HepG2 (cell line): ENCODE data around the gene TBC1D16. TPM values are rescaled to one million over a fixed set of nuclear protein-coding genes. Genes with fewer than 3 reads are reported as not detected.

Experiments used
- ATAC-seq: fragments of 200-7000 bp; cut with Tn5 transposase; 3 replicates; pipeline ENCODE4 v1.9.1; 2020; ENCODE audit warnings: mild to moderate bottlenecking, moderate library complexity
- BruUV-seq: library from RNA; stranded (reverse); fragments of 400-500 nt; replicated peaks from 2 replicates; lab custom pipeline; 2021; lab: Mats Ljungman, UMichigan
- CTCF ChIA-PET: fragments of 300-600 bp; formaldehyde crosslinking; extraction: SDS; loops from one replicate; lab custom pipeline; 2021; ENCODE audit warnings: low total read pairs, inconsistent platforms, low intra/inter-chr PET ratio; lab: Yijun Ruan, JAX
- POLR2A ChIA-PET: fragments of 350-600 bp; sonication (Branson Sonifier 250); formaldehyde crosslinking; loops from one replicate; lab custom pipeline; 2020; ENCODE audit warnings: antibody characterized with exemption, inconsistent platforms; lab: Yijun Ruan, JAX
- DNase-seq: peaks from one replicate; pipeline ENCODE4 v3.0.0-alpha.2; 2015; ENCODE audit warnings: low spot score
- FAIRE-seq: peaks from 3 replicates; lab custom pipeline; 2011; peaks lifted over from hg19 to GRCh38; lab: Jason Lieb, UNC
- H2AFZ ChIP-seq: one replicate; pipeline ENCODE4 v1.6.1; 2011; ENCODE audit warnings: low read length, inconsistent platforms
- H3K27ac ChIP-seq: fragments of 300-600 bp; 3 replicates; pipeline ENCODE4 v1.8.0; 2011; ENCODE audit warnings: mixed run types, mild to moderate bottlenecking, mixed read lengths, low read length, inconsistent platforms; ENCODE audit not compliant: insufficient read depth; ENCODE audit errors: extremely low read length
- H3K27me3 ChIP-seq, 2 experiments: fragments of 200-600 bp in 1 of 2; 2 replicates in 1 of 2; 3 replicates in 1 of 2; pipeline versions ENCODE4 v1.6.0 to v1.8.0; 2011; ENCODE audit warnings: low read length in 2 of 2, mild to moderate bottlenecking in 2 of 2, moderate library complexity in 2 of 2, inconsistent platforms in 1 of 2; ENCODE audit not compliant: insufficient read depth in 2 of 2, control insufficient read depth in 1 of 2
- H3K36me3 ChIP-seq, 2 experiments: fragments of 200-600 bp in 1 of 2; replicated peaks in 1 of 2; 2 replicates in 1 of 2; 3 replicates in 1 of 2; pipeline versions ENCODE4 v1.5.1 to v1.8.0; 2011; ENCODE audit warnings: low read length in 2 of 2, inconsistent platforms in 1 of 2; ENCODE audit not compliant: insufficient read depth in 2 of 2, control insufficient read depth in 1 of 2
- H3K4me1 ChIP-seq: 2 replicates; pipeline ENCODE4 v1.5.1; 2012; ENCODE audit warnings: low read length, inconsistent platforms; ENCODE audit not compliant: insufficient read depth
- H3K4me2 ChIP-seq: 2 replicates; pipeline ENCODE4 v1.6.0; 2011; ENCODE audit warnings: low read depth, low read length, inconsistent platforms
- H3K4me3 ChIP-seq, 3 experiments: fragments of 200-600 bp in 1 of 3; sonication (generic), shearing (Covaris generic) in 1 of 3; replicated peaks in 1 of 3; 2 replicates each; pipeline ENCODE4 v1.5.1; 2011 to 2016; ENCODE audit warnings: low read length in 3 of 3, inconsistent platforms in 2 of 3, low read depth in 2 of 3, mild to moderate bottlenecking in 2 of 3, control low read depth in 1 of 3, mixed read lengths in 1 of 3; ENCODE audit not compliant: insufficient read depth in 1 of 3
- H3K79me2 ChIP-seq: one replicate; pipeline ENCODE4 v1.6.1; 2011; ENCODE audit warnings: low read length, inconsistent platforms; ENCODE audit not compliant: insufficient read depth
- H3K9ac ChIP-seq: 2 replicates; pipeline ENCODE4 v1.6.0; 2011; ENCODE audit warnings: mild to moderate bottlenecking, low read depth, low read length, inconsistent platforms; ENCODE audit not compliant: insufficient read depth
- H3K9me3 ChIP-seq: 2 replicates; pipeline ENCODE4 v1.5.1; 2012; ENCODE audit warnings: mild to moderate bottlenecking, low read length
- H4K20me1 ChIP-seq: 2 replicates; pipeline ENCODE4 v1.6.0; 2011; ENCODE audit warnings: inconsistent platforms, mild to moderate bottlenecking, low read length, moderate library complexity; ENCODE audit not compliant: insufficient read depth
- FOXM1 ChIP-seq: sonication (generic); formaldehyde crosslinking; IDR thresholded peaks from 2 replicates; pipeline ENCODE4 v1.5.0; 2020; ENCODE audit warnings: missing genetic modification reagents
- FOXO1 ChIP-seq: sonication (generic); formaldehyde crosslinking; IDR thresholded peaks from 2 replicates; pipeline ENCODE4 v1.4.0; 2020; ENCODE audit warnings: missing genetic modification reagents
- GABPB1 ChIP-seq: IDR thresholded peaks from 2 replicates; pipeline ENCODE4 v1.6.1; 2016; ENCODE audit warnings: mild to moderate bottlenecking, missing genetic modification reagents, moderate library complexity, missing compliant biosample characterization
- ZNF790 ChIP-seq: sonication (generic); formaldehyde crosslinking; IDR thresholded peaks from 2 replicates; pipeline ENCODE4 v1.8.0; 2022; ENCODE audit warnings: missing genetic modification reagents, mild to moderate bottlenecking, borderline replicate concordance
- ZNF891 ChIP-seq: sonication (generic); formaldehyde crosslinking; IDR thresholded peaks from 2 replicates; pipeline ENCODE4 v1.5.0; 2020; ENCODE audit warnings: mild to moderate bottlenecking, missing genetic modification reagents
- WGBS: methylation state at CpG from one replicate; pipeline ENCODE4 v1.1.6; 2017; ENCODE audit warnings: low lambda C conversion rate; 5-methylcytosine and 5-hydroxymethylcytosine counted together
- in situ Hi-C: cut with HindIII; loops from 2 replicates; pipeline ENCODE4 v1.10.0; 2017; ENCODE audit warnings: low pct_unique_long_range_greater_than_20kb; ENCODE audit not compliant: extremely low pct_ligation_motif_present
- intact Hi-C: fragments of 100-400 bp; cut with micrococcal nuclease; formaldehyde crosslinking; loops from one replicate; pipeline ENCODE4 v1.10.0; 2022; ENCODE audit not compliant: unreplicated experiment
- polyA plus RNA-seq, 8 experiments: library from polyadenylated mRNA; depleted of rRNA in 3 of 8; stranded (reverse) in 7 of 8; unstranded in 1 of 8; fragments of >200 nt; fragmentation: Illumina TruSeq in 4 of 8; extraction: Trizol in 4 of 8; gene quantifications; 2 replicates each; pipeline versions ENCODE4 v1.2.1 to v1.2.3, GENCODE V29; 2011 to 2016; ENCODE audit warnings: low read depth in 4 of 8, missing spikeins in 1 of 8, mixed read lengths in 1 of 8; ENCODE audit not compliant: insufficient read depth in 1 of 8
- total RNA-seq, 5 experiments: library from RNA; depleted of rRNA; stranded (reverse); fragments of >200 nt; fragmentation: Illumina TruSeq; extraction: Trizol; gene quantifications; 2 replicates each; pipeline ENCODE4 v1.2.3, GENCODE V29; 2016; ENCODE audit warnings: low read depth in 1 of 5
- TF ChIP-seq, protein P1 (sequence below): sonication (generic); formaldehyde crosslinking; IDR thresholded peaks from 2 replicates; pipeline ENCODE4 v1.5.0; 2020; ENCODE audit warnings: mild to moderate bottlenecking, missing genetic modification reagents
- TF ChIP-seq, protein P2 (sequence below): sonication (generic); formaldehyde crosslinking; IDR thresholded peaks from 2 replicates; pipeline ENCODE4 v1.4.0; 2020; ENCODE audit warnings: mild to moderate bottlenecking, missing genetic modification reagents
- TF ChIP-seq, protein P3 (sequence below): sonication (generic); formaldehyde crosslinking; IDR thresholded peaks from 2 replicates; pipeline ENCODE4 v1.8.0; 2022; ENCODE audit warnings: mild to moderate bottlenecking, missing genetic modification reagents, borderline replicate concordance
- TF ChIP-seq, protein P4 (sequence below): sonication (generic); formaldehyde crosslinking; IDR thresholded peaks from 2 replicates; pipeline ENCODE4 v1.5.1; 2020; ENCODE audit warnings: mild to moderate bottlenecking, missing genetic modification reagents, moderate library complexity

The TBC1D16 gene
- total and polyA plus RNA-seq, 2 of the 13 experiments (the other 11 are each of a cell fraction or from before 2014, with no cell fraction given) = 14.9 to 24.9 TPM

DNA sequence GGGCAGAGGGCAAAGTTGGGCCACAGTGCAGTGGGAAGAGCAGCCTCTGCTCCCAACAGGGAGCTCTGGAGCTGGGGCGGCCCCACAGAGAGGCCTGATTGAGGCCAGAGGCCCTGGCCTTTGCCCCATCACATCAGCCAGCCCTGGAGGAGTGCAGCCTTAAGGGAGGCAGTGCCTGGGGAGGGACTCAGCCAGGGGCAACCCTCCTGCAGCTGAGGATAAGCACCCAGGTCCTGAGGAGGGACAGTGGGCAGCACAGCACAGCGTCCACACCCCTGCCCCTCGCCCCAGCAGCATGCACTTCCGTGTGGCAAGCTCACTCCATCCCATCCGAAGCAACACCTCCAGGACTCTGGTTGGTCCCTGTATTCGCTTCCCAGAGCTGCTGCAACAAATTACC, 134.5 kb downstream of the TBC1D16 start:
- no peaks in the 10 kb centered on the region for H3K36me3 ChIP-seq
- DNase-seq (no peak), ATAC-seq (peak; percentile 23; the same call in 1 of the 3 replicates), FAIRE-seq (no peak)
- H3K9me3 ChIP-seq = no peaks in the 10 kb centered on the region
- H3K4me2 ChIP-seq = no peak overlapping the region
- intact Hi-C loops = no loop called here
- no peak overlapping the region for H2AFZ ChIP-seq
- 25% methylated on average over 6 of the region's 6 CpGs for WGBS
- no peak overlapping the region; a peak in 1 of 6 replicates for H3K4me3 ChIP-seq
- peaks cover 35% of the 10 kb centered on the region for H3K4me1 ChIP-seq
- H3K27me3 ChIP-seq = peaks cover 7 to 28% of the 10 kb centered on the region in 2 experiments; a peak in 4 of 5 replicates
- H3K9ac ChIP-seq = no peak overlapping the region
- H3K27ac ChIP-seq = no peak overlapping the region
- TF ChIP-seq FOXM1 = no peak
- 0 out of 2 replicates have a peak, but pooled peaks have one; percentile 8 for TF ChIP-seq FOXO1
- 0 out of 2 replicates have a peak, but pooled peaks have one; percentile 15 for TF ChIP-seq GABPB1 (CRISPR knock-in tag)
- 0 out of 2 replicates have a peak, but pooled peaks have one; percentile 60 for TF ChIP-seq ZNF891 (CRISPR knock-in tag)
- TF ChIP-seq, protein P1, sequence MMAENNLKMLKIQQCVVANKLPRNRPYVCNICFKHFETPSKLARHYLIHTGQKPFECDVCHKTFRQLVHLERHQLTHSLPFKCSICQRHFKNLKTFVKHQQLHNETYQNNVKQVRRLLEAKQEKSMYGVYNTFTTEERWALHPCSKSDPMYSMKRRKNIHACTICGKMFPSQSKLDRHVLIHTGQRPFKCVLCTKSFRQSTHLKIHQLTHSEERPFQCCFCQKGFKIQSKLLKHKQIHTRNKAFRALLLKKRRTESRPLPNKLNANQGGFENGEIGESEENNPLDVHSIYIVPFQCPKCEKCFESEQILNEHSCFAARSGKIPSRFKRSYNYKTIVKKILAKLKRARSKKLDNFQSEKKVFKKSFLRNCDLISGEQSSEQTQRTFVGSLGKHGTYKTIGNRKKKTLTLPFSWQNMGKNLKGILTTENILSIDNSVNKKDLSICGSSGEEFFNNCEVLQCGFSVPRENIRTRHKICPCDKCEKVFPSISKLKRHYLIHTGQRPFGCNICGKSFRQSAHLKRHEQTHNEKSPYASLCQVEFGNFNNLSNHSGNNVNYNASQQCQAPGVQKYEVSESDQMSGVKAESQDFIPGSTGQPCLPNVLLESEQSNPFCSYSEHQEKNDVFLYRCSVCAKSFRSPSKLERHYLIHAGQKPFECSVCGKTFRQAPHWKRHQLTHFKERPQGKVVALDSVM (CRISPR knock-in tag) = 0 out of 2 replicates have a peak, but pooled peaks have one; percentile 24
- TF ChIP-seq, protein P2, sequence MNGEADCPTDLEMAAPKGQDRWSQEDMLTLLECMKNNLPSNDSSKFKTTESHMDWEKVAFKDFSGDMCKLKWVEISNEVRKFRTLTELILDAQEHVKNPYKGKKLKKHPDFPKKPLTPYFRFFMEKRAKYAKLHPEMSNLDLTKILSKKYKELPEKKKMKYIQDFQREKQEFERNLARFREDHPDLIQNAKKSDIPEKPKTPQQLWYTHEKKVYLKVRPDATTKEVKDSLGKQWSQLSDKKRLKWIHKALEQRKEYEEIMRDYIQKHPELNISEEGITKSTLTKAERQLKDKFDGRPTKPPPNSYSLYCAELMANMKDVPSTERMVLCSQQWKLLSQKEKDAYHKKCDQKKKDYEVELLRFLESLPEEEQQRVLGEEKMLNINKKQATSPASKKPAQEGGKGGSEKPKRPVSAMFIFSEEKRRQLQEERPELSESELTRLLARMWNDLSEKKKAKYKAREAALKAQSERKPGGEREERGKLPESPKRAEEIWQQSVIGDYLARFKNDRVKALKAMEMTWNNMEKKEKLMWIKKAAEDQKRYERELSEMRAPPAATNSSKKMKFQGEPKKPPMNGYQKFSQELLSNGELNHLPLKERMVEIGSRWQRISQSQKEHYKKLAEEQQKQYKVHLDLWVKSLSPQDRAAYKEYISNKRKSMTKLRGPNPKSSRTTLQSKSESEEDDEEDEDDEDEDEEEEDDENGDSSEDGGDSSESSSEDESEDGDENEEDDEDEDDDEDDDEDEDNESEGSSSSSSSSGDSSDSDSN (CRISPR knock-in tag) = peak; percentile 79
- TF ChIP-seq, protein P3, sequence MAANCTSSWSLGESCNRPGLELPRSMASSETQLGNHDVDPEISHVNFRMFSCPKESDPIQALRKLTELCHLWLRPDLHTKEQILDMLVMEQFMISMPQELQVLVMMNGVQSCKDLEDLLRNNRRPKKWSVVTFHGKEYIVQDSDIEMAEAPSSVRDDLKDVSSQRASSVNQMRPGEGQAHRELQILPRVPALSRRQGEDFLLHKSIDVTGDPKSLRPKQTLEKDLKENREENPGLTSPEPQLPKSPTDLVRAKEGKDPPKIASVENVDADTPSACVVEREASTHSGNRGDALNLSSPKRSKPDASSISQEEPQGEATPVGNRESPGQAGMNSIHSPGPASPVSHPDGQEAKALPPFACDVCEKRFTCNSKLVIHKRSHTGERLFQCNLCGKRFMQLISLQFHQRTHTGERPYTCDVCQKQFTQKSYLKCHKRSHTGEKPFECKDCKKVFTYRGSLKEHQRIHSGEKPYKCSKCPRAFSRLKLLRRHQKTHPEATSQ (CRISPR knock-in tag) = no peak
- TF ChIP-seq, protein P4, sequence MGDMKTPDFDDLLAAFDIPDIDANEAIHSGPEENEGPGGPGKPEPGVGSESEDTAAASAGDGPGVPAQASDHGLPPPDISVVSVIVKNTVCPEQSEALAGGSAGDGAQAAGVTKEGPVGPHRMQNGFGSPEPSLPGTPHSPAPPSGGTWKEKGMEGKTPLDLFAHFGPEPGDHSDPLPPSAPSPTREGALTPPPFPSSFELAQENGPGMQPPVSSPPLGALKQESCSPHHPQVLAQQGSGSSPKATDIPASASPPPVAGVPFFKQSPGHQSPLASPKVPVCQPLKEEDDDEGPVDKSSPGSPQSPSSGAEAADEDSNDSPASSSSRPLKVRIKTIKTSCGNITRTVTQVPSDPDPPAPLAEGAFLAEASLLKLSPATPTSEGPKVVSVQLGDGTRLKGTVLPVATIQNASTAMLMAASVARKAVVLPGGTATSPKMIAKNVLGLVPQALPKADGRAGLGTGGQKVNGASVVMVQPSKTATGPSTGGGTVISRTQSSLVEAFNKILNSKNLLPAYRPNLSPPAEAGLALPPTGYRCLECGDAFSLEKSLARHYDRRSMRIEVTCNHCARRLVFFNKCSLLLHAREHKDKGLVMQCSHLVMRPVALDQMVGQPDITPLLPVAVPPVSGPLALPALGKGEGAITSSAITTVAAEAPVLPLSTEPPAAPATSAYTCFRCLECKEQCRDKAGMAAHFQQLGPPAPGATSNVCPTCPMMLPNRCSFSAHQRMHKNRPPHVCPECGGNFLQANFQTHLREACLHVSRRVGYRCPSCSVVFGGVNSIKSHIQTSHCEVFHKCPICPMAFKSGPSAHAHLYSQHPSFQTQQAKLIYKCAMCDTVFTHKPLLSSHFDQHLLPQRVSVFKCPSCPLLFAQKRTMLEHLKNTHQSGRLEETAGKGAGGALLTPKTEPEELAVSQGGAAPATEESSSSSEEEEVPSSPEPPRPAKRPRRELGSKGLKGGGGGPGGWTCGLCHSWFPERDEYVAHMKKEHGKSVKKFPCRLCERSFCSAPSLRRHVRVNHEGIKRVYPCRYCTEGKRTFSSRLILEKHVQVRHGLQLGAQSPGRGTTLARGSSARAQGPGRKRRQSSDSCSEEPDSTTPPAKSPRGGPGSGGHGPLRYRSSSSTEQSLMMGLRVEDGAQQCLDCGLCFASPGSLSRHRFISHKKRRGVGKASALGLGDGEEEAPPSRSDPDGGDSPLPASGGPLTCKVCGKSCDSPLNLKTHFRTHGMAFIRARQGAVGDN (CRISPR knock-in tag) = peak; percentile 43; the same call in 1 of the 2 replicates
- TF ChIP-seq ZNF790 (CRISPR knock-in tag) = no peak
- H3K79me2 ChIP-seq = no peaks in the 10 kb centered on the region
- H4K20me1 ChIP-seq = no peaks in the 10 kb centered on the region
- BruUV-seq = no TSS peak
- in situ Hi-C loops = no loop called here
- ChIA-PET POLR2A (no interaction called here), CTCF (no interaction called here)
